NCI-H2171 treated with DMSO at 0.1 percent for 48 hours (cell line): Measurements from ENCODE around the gene XYLB.
A peak's percentile ranks its signal among the peaks of the same experiment; 100 is the strongest.
"Not testable (repeated sequence)": the region's sequence is repeated elsewhere in the genome, so short reads cannot be mapped to it uniquely, and the experiment has no call there.

ENCODE experiments used
- DNase-seq: peaks from one replicate; lab custom pipeline; 2025; lab: John Stamatoyannopoulos, UW

Gene XYLB

DNA sequence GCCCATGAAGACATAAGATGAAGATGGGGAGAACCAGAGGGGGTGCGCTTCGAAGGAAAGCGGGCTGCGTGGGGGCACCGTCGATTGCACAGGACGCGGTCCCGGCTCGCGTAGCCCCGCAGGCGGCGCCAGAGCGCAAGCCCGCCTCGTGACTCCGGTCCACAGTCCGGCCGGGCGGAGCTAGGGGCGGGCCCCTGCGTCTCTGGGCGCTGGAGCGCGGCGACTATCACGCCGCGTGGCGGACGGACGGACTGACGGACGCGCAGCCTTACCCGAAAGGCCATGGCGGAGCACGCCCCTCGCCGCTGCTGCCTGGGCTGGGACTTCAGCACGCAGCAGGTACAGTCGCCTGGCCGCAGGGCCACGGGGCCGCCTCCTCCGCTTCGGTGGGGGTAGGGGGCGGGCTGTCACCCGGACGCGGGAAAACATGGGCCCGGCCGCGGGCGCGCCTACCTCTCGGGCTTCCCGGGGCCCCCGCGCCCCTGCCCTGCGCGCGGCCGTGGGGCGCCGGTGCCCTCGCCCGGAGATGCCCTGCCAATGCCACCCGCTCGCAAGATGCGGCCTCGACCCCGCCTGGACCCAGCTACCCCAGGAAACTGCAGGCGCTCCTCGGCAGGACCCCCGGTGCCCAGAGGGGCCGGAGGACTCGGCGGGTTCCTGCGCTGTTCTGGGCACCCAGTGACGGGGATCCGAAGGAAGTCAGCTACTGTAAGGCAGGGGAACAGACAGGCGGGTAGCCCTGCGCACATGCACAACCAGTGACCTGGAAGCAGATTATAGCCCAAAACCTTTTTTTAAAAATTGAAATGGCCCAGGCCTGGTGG, at the start of gene XYLB:
XYLB (plus strand) TSS at position 199 of the 824 bp plus-strand sequence; CDS start at position 283, 84 bp downstream.
- DNase-seq: peak; percentile 38

DNA sequence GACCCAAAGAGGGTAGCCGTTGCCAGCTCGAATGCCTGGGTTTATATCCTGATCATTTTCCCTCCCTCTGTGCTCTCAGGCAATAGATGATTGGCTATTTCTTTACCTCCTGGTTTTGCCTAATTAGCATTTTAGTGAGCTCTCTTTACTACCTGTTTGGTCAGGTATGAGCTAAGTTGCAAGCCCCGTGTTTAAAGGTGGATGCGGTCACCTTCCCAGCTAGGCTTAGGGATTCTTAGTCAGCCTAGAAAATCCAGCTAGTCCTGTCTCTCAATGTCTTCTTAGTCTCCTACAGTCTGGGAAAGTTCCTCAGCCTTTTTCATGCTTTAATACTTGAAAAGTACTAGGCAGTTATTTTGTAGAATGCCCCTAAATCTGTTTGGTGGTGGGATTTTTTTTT, 49.5 kb upstream of the XYLB start:
- DNase-seq: not testable (repeated sequence)

DNA sequence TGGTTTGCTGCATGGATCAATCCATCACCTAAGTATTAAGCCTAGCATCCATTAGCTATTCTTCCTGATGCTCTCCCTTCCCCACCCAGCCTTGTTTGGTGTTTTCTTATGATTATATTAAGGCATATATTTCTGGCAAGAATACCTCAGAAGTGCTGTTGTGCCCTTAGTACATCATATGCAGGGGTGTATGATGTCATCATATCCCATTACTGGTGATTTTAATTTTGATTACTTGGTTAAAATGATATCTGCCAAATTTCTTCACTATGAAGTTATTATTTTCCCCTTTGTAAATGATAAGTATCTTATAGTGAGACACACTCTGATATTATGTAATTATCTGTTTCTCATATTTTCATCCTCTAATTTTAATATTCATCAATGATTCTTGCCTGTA, 49.0 kb upstream of the XYLB start:
- DNase-seq: no peak

DNA sequence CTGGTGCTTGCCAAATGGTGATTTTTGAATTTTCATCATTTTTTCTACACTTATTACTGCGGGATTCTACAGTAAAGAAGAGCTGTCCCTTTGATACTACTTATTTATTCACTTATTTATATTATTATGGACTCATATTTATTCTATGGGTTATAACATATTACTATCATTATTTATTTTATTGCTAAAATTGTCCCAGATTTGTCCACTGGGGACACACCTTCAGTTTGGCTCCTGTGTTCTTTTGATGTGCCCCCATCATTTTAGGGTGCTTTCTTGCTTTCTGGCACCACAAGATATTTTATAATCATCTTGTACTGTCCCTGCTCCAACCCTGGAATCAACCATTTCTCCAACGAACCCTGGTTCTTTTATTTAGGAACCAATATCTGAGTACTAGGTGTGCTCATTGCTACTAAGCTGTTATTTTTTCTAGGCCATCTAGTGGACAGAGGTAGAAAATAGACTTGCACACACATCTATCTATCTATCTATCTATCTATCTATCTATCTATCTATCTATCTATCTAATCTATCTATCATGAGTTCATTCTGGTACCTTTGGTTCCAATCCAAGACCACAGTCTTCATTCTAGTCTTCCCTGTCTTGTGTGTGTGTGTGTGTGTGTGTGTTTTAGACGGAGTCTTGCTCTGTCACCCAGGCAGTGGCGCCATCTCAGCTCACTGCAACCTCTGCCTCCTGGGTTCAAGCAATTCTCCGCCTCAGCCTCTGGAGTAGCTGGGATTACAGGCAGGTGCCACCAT, 48.5 kb upstream of the XYLB start:
- DNase-seq: peak; percentile 1

DNA sequence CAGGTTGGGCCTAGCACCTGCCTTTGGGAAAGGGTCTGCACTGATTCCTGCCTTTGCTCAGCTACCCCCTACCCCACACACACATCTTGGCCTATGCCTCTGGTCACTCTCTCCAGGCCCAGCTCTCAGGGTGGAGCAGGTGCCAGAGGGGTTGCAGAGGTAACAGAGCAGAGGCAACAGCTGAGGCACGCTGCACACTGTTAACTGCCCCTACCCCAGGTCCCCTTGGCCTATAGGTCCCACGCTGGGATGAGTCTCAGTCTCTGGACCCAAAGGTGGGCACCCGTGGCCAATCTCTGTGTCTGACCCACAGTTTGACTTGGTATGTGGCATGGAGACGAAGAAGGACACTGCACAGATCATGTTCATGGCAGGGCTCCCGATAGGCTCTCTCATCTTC, 39.6 kb upstream of the XYLB start:
- DNase-seq: no peak

DNA sequence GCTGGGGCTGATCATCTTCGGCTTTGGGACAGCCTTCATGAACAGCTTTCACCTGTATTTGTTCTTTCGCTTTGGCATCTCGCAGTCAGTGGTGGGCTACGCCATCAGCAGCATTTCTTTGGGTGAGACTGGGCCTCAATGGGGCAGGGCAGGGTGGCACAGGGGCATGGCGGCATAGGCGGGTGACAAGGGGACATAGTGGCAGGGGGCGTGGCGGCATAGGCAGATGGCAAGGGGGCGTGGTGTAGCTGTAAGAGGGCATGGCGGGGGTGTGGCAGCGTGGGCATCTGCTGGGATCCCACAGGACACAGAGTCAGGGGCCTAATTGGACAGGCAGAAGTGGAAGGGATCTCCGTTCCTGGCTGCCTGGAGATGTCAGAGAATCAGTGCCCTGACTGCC, 39.0 kb upstream of the XYLB start:
- DNase-seq: no peak

DNA sequence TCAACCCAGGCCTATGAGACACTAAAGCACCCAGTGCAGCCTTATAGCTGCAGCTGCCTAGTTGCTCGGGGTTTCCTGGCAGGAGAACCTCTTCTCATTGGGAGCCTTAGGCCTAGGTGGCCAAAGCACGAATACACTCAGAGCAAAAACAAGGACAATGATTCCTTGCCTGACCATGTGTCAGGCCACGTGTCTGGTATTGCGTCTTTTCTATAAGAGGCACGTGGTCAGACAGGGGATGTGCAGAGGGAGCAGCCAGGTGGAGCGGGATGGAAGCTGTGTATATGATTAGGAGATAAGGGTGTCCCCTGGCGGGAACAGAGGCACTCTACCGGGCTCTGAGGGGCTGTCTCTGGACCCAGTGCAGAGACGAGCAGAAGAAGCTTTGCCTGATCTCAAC, 38.1 kb upstream of the XYLB start:
- no peak for DNase-seq

DNA sequence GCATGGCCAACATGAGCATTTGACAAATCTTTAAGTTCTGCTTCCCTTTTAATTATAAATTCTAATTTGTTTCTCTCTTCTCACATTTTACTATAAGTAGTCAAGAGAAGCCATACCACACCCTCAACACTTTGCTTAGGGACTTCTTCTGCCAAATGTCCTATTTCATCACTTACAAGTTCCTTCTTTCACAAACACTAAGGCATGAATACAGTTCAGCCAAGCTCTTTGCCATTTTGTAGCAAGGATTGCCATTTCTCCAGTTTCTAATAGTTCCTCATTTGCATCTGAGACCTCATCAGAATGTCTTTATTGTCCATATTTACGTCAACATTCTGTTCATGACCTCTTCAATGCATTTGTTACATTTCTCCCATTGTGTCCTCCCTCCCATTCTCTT, 35.1 kb upstream of the XYLB start:
- DNase-seq: no peak

DNA sequence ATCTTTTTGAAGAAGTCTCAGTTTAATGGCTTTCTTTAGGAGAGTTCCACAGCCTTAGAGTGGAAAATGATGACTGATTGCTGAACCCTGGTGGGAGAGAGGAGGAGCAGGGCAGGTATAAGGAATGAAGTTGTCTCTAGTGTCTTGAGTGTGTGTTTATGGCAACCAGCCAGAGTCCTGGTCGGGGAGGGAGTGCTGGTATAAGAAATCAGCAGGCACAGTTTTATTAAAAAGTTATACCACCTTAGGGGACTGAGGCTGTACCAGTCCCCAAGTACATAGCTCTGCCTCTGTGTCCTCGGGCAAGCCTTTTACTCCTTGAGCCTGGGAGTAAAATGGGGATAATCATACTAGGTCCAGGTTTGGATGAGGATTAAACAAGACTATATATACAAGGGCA, 34.6 kb upstream of the XYLB start:
- no peak for DNase-seq

DNA sequence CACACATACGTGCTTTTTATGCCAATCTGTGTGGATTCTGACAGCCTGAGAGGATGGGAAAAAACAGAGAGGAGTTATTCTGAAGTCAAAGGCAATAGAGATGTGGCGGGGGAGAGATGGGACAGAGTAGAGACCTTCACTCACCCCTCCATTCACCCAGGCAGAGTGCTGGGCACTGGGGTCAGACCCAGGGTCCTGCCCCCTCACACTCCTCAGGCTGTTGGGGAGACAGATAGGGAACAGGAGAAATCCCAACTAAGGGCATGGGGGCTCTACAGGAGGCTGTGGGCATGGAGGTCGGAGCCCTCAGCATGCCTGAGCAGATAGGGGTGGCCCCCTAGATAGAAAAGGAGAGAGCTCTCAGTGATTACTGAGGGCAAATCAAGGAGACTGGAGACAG, 34.2 kb upstream of the XYLB start:
- DNase-seq: no peak

DNA sequence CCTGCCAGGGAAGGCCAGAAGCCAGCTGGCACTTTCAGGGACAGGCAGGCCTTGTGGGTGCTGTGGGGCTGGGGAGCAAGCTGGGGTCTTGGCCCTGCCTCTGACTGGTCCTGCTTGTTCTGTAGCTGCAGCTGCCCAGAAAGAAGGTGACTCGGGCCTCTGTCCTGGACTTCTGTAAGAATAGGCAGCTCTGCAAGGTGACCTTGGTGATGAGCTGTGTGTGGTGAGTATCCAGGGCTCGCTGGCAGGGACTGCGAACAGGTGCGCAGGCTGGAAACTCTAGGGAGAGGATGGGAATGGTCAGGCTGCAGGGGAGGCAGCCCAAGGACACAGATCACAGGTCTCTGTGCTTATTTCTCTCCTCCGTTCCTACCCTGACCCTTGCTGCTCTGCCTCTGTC, 33.3 kb upstream of the XYLB start:
- DNase-seq: no peak

DNA sequence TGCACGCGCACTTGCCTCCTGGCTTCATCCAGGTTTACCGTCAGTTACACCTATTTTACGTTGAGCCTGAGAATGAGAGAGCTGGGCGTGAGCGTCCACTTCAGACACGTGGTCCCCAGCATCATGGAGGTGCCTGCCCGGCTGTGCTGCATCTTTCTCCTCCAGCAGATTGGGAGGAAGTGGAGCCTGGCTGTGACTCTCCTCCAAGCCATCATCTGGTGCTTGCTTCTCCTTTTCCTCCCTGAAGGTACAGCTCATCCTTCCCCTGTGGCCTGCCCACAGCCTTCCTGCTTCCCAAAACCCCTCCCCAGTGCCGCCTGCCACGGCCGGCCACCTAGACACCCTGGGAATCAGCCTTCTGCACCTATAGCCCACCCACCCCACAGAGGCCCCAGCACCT, 32.9 kb upstream of the XYLB start:
- DNase-seq: no peak

DNA sequence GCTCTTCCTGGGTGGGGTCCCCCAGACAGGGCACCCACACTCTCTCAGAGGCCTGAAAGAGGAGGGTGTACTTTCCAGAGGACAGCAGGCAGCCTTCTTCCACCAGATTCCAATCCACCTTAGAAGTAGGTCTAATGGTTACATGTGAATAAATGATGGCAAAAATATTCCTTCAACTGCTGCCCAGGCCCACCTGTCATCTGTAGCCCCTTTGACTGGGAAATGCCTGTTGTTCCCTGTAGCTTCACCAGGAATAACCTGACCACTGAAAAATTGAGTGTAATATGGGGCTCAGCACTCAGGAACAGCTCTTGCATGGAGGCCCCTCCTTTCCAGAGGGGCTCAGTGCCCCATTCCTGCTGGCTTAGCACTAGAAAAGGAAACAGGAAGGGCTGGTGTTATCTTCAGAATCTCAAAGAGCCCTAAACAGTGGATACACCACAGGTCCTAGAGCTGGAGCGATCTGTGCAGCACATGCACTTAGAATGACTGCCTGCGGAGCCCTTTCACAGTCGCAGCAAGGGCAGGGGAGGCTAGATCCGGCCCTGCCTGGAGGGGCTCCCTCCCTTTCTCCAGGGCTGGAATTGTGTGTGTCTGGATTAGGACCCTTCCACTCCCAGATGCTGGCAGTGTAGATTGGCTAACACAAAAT, 32.3 kb upstream of the XYLB start:
- DNase-seq: no peak

DNA sequence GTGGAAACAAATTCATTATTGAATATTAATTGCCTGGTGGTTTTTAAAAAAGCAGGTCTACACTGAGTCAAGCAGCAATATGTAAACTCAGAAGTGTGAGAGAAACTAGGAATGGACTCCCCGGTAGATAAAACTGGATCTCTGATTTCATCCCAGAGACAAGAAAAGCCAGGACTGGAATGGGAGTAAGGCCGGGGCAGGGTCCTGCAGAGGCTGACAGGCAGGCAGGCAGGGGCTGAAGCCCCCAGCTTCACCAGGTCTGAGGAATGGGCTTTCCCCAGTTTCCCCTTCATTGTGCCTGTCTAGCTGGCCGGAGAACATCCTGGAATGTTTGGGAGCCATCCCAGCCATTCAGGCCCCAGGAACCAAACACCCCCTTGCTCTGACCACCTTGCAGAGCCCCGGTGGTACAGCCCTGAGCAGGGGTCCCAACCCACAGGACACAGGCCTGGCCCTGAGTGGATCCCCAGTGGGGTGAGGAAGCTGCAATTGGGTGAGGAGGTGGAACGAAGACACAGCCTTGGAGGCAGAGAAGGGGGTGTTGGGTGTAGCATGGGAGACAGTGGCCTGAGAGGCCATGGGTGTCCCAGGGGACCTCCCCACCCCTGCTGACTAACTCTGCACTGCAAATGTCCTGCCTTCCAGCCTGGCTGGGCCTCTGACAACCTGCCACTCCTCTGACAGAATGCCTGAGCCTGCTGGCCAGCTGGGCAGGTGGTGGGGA, 31.7 kb upstream of the XYLB start:
- no peak for DNase-seq

DNA sequence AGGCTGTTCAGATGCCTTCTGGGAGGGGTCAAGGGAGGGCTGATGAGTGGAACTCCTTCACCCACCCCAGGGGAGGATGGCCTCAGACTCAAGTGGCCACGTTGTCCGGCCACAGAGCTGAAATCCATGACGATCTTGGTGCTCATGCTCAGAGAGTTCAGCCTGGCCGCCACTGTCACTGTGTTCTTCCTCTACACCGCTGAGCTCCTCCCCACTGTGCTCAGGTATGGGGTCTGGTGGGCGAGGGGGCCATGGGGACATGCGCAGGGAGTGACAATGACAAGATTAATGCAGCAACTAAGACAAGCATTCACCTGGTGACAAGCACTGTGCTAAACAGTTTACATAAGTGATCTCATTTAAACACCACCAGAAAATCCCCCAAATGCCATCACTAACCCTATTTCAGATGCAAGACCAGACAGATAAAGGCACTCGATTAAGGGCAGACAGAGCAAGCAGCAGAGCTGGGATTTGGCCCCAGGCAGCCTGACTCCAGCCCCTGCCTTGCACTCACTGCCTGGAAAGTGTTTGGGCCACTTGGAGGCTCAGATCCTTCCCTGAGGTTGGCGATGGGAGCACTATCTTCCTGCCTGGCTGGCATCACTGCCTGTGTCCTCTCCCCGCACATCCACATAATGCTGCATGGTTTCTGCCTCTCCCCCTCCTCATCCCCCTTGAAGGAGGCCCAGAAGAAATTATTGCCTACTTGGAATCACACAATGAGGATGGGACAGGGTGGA, 30.9 kb upstream of the XYLB start:
- no peak for DNase-seq

DNA sequence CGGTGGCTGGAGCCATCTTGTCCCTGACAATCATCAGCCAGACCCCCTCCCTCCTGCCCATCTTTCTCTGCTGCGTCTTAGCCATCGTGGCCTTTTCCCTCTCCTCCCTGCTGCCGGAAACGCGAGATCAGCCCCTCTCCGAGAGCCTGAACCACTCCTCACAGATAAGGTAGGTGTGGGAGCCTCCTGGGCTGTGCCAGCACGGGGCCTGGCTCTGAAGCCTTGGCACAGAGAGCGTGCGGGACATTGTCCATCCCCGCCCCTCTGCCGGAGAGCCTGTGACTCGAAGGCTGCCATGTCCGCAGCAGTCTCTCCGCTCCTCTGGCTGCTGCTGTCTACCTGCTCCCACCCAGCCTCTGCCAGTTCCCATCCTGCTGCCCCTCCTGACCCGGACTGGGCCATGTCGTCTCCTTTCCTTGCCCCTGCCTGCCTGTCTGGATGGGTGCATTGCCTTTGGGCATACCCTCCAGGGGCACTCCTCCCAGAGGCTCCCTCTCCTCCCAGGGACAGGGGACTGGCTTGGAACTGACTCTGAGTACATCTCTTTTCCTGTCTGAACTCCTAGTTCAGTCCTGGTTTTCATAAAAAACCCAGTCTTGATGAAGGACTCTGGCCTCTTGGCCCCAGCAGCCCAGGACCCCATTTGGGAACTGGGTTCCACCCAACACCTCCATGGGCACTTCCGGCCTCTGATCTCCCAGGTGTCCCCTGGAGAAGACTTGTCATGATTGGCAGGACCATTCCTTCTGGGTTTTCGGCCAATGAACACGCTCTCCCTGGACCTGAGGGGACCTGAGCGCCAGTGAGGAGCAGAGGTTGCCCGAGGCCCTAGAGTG, 30.0 kb upstream of the XYLB start:
- no peak for DNase-seq

DNA sequence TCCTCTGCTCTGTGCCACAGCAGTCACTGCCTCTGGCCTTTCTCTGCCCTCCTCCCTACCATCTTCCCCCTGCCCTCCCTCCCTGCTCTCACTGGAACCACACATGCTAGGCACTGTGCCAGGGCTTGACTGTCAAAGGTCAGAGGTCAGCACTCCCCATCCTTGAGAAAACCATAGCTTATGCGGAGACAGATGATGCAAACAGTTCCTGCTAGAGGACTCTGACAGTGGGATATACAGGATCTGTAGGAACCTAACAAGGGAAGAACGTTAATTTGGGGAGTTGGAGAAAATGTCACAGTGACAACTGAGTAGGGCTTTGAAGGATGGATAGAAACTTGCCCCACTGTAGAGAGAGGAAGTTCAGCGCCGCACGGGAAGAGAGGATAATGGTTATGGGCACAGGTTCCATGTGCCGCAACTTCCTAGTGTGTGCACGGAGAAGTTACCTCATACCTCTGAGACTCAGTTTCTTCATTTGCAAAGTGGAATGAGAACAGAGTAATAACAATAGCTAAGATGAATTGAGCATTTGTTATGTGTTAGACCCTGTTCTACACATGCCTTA, 29.3 kb upstream of the XYLB start:
- no peak for DNase-seq

DNA sequence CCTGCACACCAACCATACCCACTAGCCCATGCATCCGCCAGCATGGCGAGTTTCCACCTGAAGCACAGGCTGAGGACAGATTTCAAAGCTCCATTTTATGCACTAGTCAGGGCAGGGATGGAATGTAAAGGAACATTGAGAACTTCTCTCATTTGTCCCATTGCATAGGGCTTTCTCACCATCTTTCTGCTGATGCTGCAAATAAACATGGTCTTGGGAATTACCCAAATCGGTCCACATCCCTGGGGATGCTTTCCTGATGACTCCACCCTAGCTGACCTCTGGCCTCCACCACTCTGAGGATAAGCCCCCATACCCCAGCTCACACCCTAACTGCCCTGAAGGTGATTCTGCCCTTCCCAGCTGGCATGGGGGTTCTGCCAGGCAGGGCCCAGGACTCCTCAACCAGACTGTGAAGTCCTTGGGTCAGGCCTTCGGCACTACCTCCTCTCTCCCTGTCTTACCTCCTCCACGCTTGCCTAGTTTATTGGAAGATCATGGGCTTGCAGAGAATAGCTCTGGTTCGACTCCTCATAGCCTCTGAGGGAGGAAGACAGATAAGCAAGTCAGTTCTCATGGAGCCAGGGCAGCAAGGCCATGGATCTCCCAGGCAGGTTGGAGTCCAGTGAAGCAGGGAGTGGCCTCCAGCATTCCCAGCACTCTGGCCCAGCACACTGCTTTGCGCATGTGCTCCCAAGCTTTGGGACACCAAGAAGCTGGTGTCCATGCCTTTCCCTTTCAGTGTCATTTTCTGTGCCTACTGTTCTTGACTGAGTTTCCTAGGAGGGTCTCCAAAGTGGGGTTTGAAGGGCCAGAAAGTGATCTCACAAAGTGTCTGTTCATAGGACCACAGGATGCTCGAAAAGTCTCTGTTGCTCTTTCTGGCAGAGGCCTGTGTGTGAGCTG, 27.6 kb upstream of the XYLB start:
- no peak for DNase-seq

DNA sequence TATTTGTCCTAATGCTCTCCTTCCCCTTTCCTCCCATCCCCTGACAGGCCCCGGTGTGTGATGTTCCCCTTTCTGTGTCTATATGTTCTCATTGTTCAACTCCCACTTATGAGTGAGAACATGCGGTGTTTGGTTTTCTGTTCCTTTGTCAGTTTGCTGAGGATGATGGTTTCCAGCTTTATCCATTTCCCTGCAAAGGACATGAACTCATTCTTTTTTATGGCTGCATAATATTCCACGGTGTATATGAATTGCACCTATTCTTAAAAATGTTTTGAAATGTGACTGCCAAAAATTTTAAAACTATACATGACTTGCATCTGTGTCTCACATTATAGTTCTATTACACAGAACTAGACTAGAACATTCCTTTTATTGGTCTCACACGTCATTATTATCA, 25.9 kb upstream of the XYLB start:
- DNase-seq: not testable (repeated sequence)
